Measurements from ENCODE around the gene DDI2.

The DDI2 gene

GRCh38 chr1:15678578-15678977 is 61.3 kb downstream of the DDI2 start:
- no peak overlapping the region for H3K4me3 ChIP-seq (ENCODE audit: low read depth, low read length)
- no peak for TF ChIP-seq CTCF (IDR thresholded peaks at IDR 0.05; ENCODE audit: insufficient read depth, low read depth, low read length, missing control alignments)
- DNase-seq (ENCODE audit: low read depth) = peak; percentile 75

DNA sequence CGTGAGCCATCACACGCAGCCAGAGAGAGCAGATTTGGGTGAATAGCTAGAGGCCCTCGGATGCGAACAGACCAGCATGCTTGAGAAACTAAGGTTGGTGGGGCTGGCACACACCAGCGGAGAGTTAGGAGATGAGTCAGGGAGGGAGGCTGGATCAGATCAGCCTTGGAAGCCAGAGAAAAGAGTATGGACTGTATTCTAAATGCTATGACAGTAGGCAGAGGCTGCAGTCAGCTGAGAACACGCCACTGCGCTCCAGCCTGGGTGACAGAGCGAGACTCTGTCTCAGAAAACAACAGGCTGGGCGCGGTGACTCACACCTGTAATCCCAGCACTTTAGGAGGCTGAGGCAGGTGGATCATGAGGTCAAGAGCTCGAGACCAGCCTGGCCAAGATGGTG is 62.9 kb downstream of the DDI2 start:
- DNase-seq (ENCODE audit: low read depth) = no peak
- no peak for TF ChIP-seq CTCF (IDR thresholded peaks at IDR 0.05; ENCODE audit: insufficient read depth, low read depth, low read length, missing control alignments)
- H3K4me3 ChIP-seq (ENCODE audit: low read depth, low read length) = no peak overlapping the region

DNA sequence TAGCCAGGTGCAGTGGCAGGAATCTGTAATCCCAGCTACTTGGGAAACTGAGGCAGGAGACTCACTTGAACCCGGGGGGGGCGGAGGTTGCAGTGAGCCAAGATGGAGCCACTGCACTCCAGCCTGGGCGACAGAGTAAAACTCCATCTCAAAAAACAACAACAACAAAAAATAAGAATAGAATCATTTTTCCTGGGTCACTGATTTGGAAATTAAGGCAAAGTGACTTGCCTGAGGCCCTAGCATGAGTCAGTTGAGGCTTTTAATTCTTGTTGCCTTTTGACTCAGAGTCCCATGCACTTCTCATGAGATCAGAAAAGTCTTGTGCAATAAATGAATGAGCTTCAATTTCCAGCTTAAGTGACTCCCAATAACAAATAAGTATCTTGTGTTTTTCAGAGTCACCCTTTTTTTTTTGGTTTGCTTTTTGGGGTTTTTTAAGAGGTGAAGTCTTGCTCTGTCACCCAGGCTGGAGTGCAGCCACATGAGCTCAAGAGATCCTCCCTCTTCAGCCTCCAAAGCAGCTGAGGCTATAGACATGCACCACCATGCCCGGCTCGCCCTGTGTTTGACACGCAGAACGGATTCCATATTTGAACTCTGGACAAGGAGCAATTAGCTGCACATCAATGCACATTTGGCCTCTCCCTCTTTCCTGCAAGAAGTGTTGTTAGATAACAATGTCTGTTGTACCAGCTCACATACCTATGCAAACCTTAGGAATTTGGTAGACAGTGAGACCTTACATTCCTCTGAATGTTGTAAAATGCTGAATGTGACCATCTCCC is 63.5 kb downstream of the DDI2 start:
- no peak for TF ChIP-seq CTCF (IDR thresholded peaks at IDR 0.05; ENCODE audit: insufficient read depth, low read depth, low read length, missing control alignments)
- DNase-seq (ENCODE audit: low read depth) = peak; percentile 48
- H3K4me3 ChIP-seq (ENCODE audit: low read depth, low read length) = no peak overlapping the region

- H3K4me3 ChIP-seq (ENCODE audit: low read depth, low read length) = no peak overlapping the region
- DNase-seq (ENCODE audit: low read depth) = peak; percentile 47
- no peak for TF ChIP-seq CTCF (IDR thresholded peaks at IDR 0.05; ENCODE audit: insufficient read depth, low read depth, low read length, missing control alignments)
Measured at GRCh38 chr1:15681349-15682292, 64.4 kb downstream of the DDI2 start.

DNA sequence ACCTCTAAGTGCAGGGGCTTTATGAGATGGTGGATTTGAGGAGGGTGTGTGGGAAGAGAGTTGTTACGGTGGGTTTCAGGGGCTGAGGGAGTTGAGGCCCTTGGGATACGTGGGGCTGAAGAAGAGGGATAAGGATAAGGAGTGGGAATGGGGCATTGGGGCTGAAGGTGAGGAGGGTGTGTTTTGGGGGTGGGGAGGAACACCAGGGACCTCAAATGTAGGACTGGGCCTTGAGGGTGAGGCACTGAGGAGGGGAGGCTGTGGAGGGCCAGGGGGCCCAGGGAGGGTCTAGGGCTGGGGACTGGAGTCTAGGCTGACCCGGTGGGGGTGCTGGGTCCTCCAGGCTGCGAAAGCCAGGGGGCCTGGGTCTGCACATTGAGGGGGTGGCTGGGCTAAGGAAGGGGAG is 65.7 kb downstream of the DDI2 start:
- TF ChIP-seq CTCF (IDR thresholded peaks at IDR 0.05; ENCODE audit: insufficient read depth, low read depth, low read length, missing control alignments) = no peak

DNA sequence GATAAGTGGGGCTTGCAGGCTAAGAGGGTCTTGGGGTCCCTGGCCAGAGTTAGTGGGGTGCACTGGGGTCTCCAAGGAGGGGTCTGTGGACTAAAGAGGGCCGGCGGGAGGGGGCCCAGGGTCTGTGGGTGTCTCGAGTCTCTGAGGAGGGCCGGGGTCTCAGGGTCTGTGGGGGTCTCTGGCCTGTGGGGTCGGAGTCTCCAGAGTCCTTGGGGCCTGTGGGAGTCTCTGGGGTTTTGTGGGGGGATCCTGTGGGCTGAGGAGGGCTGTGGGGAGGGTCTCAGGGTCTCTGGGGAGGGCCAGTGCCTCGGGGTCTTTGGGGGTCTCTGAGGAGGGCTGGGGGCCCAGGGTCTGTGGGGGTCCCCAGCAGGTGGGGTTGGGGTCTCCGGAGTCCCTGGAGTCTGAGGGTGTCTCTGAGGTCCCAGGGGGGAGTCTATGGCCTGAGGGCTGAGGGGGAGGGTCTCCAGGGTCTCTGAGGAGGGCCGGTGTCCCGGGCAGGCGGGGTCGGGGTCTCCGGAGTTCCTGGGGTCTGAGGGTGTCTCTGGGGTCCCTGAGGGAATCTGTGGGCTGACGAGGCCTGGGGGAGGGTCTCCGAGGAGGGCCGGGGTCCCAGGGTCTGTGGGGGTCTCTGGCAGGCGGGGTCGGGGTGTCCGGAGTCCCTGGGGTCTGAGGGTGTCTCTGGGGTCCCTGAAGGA is 66.2 kb downstream of the DDI2 start:
- DNase-seq (ENCODE audit: low read depth) = no peak
- TF ChIP-seq CTCF (IDR thresholded peaks at IDR 0.05; ENCODE audit: insufficient read depth, low read depth, low read length, missing control alignments) = no peak
- peak overlapping the region; percentile 86 for H3K4me3 ChIP-seq (ENCODE audit: low read depth, low read length)

More for the DNA sequence above, 65.7 kb downstream of the DDI2 start:
- no peak for DNase-seq (ENCODE audit: low read depth)
- H3K4me3 ChIP-seq (ENCODE audit: low read depth, low read length) = no peak overlapping the region

All from GM12865 (cell line).